HG02763 (cell line): ENCODE measurements around the gene HMBS.
"Not testable (repeated sequence)": the region's sequence is repeated elsewhere in the genome, so short reads cannot be mapped to it uniquely, and the experiment has no call there.

Experiments used
- ATAC-seq: cut with Tn5 transposase; IDR thresholded peaks from one replicate; pipeline ENCODE4 v1.9.1; 2021; ENCODE audit warnings: mild to moderate bottlenecking, moderate library complexity; ENCODE audit not compliant: unreplicated experiment

HMBS gene

GRCh38 chr11:119084663-119085436 is at the start of gene HMBS:
TSS of gene HMBS (plus strand) at chr11:119084881. CDS start at chr11:119085034, 153 bp downstream.
- ATAC-seq: peak; percentile 86

GRCh38 chr11:119038884-119039283 is 45.8 kb upstream of the HMBS start:
- no peak for ATAC-seq

GRCh38 chr11:119039471-119039870 is 45.2 kb upstream of the HMBS start:
- ATAC-seq: not testable (repeated sequence)

- no peak for ATAC-seq
These were observed 42.7 kb upstream of the HMBS start for GRCh38 chr11:119041821-119042514.

GRCh38 chr11:119042927-119043326 is 41.8 kb upstream of the HMBS start:
- ATAC-seq: no peak

- no peak for ATAC-seq
These were observed 40.0 kb upstream of the HMBS start for GRCh38 chr11:119044708-119045107.

GRCh38 chr11:119046489-119046888 is 38.2 kb upstream of the HMBS start:
- ATAC-seq: no peak

GRCh38 chr11:119047205-119047604 is 37.5 kb upstream of the HMBS start:
- no peak for ATAC-seq

- no peak for ATAC-seq
These were observed 36.0 kb upstream of the HMBS start for GRCh38 chr11:119048644-119049043.

- no peak for ATAC-seq
These were observed 35.6 kb upstream of the HMBS start for GRCh38 chr11:119049081-119049480.

- ATAC-seq: peak; percentile 60
These were observed 33.1 kb upstream of the HMBS start for GRCh38 chr11:119051440-119052162.

- ATAC-seq: no peak
These were observed 32.4 kb upstream of the HMBS start for GRCh38 chr11:119052163-119052814.

- no peak for ATAC-seq
These were observed 30.3 kb upstream of the HMBS start for GRCh38 chr11:119054418-119054817.

- no peak for ATAC-seq
These were observed 28.8 kb upstream of the HMBS start for GRCh38 chr11:119055901-119056300.

- no peak for ATAC-seq
These were observed 28.2 kb upstream of the HMBS start for GRCh38 chr11:119056421-119056999.

- ATAC-seq: peak; percentile 91
These were observed 27.5 kb upstream of the HMBS start, which contains the start of gene HYOU1 for GRCh38 chr11:119057000-119057769. TSS of gene HYOU1 (minus strand) at chr11:119057205. CDS start at chr11:119056160, 1,045 bp downstream.

GRCh38 chr11:119059128-119059527 is 25.6 kb upstream of the HMBS start:
- not testable (repeated sequence) for ATAC-seq

GRCh38 chr11:119061256-119061655 is 23.4 kb upstream of the HMBS start:
- no peak for ATAC-seq

GRCh38 chr11:119062779-119063178 is 21.9 kb upstream of the HMBS start:
- ATAC-seq: no peak

- ATAC-seq: no peak
These were observed 19.3 kb upstream of the HMBS start for GRCh38 chr11:119065369-119065768.
